SKM-1 treated with dmso at 0.1 percent for 144 hours (cell line): ENCODE results near the gene TBCD.
"Not testable (repeated sequence)": the region's sequence is repeated elsewhere in the genome, so short reads cannot be mapped to it uniquely, and the experiment has no call there.

Experiments used
- DNase-seq: peaks from one replicate; lab custom pipeline; 2025; ENCODE audit not compliant: unreplicated experiment; lab: John Stamatoyannopoulos, UW

TBCD gene

DNA sequence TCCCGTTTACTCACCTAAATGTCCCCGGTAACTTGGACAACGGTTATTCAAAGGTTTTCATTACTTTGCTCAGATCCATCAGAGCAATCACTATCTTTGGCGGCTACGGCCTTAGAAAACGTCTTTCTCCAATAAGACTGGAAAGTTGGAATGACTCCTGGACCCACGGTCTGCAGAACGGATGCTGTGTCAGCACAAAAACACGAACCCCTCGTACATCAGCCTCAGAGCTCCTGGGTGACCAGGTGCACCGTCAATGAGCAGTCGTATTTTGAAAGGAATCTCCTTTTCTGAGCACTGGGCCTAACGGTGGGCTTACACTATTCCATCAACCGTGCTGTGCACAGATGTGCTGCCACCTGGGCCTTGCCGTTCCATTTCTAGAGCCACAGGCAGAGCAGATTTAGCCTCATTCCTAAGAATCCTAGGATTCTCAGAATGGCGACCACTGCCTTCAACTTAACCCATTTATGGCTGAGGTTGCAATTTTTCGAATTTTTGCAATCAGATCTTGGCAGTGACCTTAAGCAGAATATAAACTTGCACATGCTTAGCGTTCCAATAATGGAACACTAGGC, 198.7 kb downstream of the TBCD start:
- no peak for DNase-seq

- DNase-seq, result no peak
These were observed 200.2 kb downstream of the TBCD start for GRCh38 chr17:82952019-82952418.

GRCh38 chr17:82955106-82955505, 203.2 kb downstream of the TBCD start:
- DNase-seq, result not testable (repeated sequence)

GRCh38 chr17:82955627-82956026, 203.8 kb downstream of the TBCD start:
- not testable (repeated sequence) for DNase-seq

- no peak for DNase-seq
These were observed 204.4 kb downstream of the TBCD start for GRCh38 chr17:82956146-82956725.

- DNase-seq, result no peak
These were observed 205.0 kb downstream of the TBCD start for GRCh38 chr17:82956726-82957468.

- no peak for DNase-seq
These were observed 205.6 kb downstream of the TBCD start for GRCh38 chr17:82957469-82957795.

- DNase-seq, result no peak
These were observed 206.2 kb downstream of the TBCD start for GRCh38 chr17:82957961-82958561.

DNA sequence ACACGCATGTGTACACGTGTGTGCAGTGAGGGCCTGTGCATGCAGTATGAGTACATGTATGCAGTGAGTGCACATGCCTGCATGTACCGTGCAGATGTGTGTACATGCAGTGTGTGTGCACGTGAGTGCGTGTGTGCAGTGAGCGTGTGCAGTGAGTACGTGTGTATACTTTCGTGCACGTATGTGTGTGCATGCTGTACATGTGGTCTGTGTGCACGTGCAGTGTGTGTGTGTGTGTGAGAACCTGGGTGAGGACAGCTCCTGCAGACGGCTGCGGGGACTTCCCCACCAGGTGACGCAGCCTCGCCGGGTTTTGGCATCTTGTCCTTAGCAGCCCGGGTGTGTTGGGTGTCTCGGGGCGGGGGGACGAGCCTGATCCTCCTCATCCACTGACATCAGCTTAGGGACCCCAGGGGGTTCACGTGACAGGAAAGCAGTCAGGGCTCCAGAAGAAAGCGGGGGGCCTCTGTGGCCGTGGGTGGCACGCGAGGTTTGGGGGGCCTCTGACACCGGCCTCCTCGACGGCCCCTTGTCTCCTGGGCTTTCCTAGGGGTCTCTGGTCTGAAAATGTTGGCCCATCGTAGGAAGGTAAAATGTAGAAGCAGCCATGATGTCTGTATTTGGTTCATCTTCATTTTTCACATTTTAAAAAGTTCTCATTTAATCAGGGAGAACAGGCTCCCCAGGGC, 207.5 kb downstream of the TBCD start:
- DNase-seq, result no peak

GRCh38 chr17:82959990-82960418, 208.1 kb downstream of the TBCD start:
- DNase-seq, result no peak

DNA sequence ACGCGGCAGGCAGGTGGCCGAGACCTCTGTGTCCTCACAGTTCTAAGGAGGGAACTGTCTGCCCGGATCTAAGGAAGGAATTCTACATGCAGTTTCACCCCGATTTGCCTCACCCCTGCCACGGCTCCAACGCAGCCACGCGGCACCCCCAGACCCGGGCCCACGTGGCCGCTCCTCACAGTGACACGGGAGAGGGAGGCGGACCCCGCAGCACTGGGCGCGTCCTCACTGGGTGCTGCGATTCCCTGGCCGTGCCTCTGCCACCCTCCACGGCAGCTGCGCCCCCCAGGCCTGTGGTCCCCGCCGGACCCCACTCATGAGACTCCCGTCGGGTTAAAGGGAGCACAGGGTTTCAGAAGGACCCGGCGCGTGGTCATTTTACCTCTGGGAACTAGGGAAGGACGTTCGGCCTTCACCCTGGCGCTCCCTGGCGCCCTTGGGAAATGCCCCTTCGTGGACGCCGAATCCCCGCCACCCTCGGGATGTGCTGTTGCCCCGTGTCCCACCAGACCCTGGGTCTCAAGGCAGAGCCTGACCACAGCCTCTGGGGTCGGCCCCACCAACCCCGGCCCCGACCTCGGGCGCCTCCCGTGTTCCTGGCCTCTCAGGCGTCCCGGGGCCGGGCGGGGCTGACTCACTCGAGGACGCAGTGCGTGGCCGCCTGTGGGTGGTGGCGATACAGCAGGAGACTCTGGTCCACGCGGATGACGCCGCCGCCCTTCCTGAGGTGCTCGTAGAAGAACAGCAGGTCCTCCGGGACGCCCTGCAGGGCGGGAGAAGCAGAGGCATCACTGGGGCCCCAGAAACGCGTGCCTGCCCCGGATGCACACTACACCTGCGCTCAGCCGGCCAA, 208.8 kb downstream of the TBCD start:
- no peak for DNase-seq

DNA sequence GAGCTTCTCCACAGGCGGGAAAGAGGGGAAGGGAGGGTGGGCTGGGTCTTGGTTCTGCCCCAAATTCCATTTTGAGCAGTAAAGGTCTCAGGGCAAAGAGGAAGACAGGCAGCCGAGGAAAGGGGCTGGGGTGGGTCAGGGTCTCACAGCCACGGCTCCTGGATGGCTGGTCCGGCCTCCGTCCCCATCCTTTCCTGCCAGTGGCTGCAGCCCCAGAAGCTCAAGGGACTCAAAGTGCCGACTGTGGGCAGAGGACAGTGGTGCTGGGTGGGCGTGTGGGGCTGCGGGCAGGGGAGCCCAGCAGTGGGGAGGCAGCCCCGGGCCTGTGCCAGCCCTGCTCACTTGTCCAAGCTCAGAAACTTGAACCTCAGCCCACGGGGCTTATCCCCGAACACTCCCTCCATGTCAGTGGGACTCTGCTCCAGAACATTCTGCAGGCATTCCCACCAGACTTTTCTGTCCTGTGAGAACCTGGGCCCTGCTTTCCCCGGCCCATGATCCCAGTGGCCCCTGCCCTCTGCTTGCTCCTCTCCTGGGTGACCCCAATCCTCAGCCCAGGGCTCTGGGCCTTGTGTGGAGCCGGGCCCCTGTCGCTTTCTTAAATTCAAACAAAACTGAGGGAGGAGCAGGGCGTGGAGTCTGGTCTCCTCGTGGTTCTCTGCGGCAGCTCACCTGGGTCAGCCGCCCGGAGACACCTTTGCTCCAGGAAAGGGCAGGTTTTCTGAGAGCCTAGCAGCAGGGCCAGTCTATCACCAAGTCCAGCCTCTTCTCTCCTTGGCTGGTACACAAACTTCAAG, 209.7 kb downstream of the TBCD start:
- no peak for DNase-seq

DNA sequence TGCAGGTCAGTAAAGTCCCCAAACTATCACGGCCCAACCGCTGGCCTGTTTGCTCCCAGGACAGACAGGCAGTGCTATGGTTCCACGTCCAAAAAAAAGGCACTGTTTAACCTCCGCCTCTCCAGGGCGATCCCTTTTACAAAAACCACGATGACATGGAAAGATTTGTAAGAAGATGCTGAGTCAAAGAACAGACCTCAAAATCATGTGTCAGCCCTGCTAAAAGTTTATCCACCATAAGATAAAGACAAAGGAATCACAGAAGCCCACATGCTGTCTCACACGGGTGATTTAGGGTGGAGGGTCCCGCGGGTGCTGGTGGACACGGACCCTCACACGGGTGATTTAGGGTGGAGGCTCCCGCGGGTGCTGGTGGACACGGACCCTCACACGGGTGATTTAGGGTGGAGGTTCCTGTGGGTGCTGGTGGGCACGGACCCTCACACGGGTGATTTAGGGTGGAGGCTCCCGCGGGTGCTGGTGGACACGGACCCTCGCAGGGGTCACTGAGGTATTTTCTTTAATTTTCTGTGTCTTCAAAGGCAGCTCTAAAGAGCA, 210.4 kb downstream of the TBCD start:
- DNase-seq, result no peak

GRCh38 chr17:82963104-82963950, 211.5 kb downstream of the TBCD start:
- DNase-seq, result no peak

DNA sequence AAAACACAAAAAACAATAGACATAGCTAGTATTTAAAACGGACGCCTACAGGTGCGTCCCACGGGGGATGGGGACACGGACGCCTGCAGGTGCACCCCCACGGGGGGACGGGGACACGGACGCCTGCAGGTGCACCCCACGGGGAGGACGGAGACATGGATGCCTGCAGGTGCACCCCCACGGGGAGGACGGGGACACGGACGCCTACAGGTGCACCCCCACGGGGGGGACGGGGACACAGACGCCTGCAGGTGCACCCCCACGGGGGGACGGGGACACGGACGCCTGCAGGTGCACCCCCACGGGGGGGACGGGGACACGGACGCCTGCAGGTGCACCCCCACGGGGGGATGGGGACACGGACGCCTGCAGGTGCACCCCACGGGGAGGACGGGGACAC, 212.6 kb downstream of the TBCD start:
- not testable (repeated sequence) for DNase-seq

DNA sequence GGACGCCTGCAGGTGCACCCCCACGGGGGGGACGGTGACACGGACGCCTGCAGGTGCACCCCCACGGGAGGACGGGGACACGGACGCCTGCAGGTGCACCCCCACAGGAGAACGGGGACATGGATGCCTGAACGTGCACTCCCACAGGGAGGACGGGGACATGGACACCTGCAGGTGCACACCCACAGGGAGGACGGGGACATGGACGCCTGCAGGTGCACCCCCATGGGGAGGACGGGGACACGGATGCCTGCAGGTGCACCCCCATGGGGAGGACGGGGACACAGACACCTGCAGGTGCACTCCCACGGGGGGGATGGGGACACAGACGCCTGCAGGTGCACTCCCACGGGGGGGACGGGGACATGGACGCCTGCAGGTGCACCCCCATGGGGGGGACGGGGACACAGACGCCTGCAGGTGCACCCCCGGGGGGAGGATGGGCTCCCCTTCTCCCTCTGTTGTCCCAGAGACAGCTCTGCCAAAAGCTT, 213.0 kb downstream of the TBCD start:
- no peak for DNase-seq

GRCh38 chr17:82965371-82965770, 213.5 kb downstream of the TBCD start:
- DNase-seq, result no peak

DNA sequence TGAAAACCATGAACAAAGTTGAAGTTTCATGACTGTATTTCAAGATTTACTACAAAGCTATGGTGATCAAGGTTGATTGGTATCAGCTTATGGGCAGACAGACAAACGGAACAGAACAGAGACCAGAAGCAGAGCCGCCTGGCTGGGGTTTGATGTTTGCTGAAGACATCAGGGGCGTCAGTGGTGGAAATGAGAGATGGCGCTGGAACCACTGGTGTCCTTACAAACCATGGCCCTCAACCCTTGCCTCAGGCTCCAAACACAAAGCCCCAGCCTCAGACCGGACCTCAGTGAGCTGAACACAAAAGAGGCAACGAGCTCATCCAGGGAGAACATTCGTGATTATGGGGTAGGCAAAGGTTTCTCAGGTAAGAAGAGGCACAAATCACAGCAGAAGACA, 214.6 kb downstream of the TBCD start:
- DNase-seq, result no peak
